Keratinocyte (primary cell): ENCODE measurements around the gene AANAT. TPM values are rescaled to one million over a fixed set of nuclear protein-coding genes. Genes with fewer than 3 reads are reported as not detected.

Experiments used
- DNase-seq: peaks from one replicate; pipeline ENCODE4 v3.0.0-alpha.2; 2011; ENCODE audit warnings: low read depth, missing footprints, low spot score
- FAIRE-seq: peaks from 2 replicates; lab custom pipeline; 2011; peaks lifted over from hg19 to GRCh38; lab: Jason Lieb, UNC
- H2AFZ ChIP-seq: 2 replicates; pipeline ENCODE4 v1.6.0; 2012; ENCODE audit warnings: low read length, control low read depth, inconsistent platforms; ENCODE audit not compliant: control insufficient read depth
- H3K27ac ChIP-seq: 2 replicates; pipeline ENCODE4 v1.5.1; 2011; ENCODE audit warnings: low read length; ENCODE audit not compliant: control insufficient read depth, insufficient read depth
- H3K27me3 ChIP-seq: 3 replicates; pipeline ENCODE4 v1.6.0; 2011; ENCODE audit warnings: low read length; ENCODE audit not compliant: control insufficient read depth, insufficient read depth; ENCODE audit errors: extremely low read depth
- H3K36me3 ChIP-seq, 2 experiments: 2 replicates in 1 of 2; 3 replicates in 1 of 2; pipeline ENCODE4 v1.5.1; 2011; ENCODE audit warnings: low read length in 2 of 2, mild to moderate bottlenecking in 1 of 2; ENCODE audit not compliant: control insufficient read depth in 2 of 2, insufficient read depth in 2 of 2; ENCODE audit errors: extremely low read depth in 1 of 2
- H3K4me1 ChIP-seq: 3 replicates; pipeline ENCODE4 v1.5.1; 2011; ENCODE audit warnings: low read length; ENCODE audit not compliant: control insufficient read depth, insufficient read depth; ENCODE audit errors: extremely low read depth
- H3K4me2 ChIP-seq: 3 replicates; pipeline ENCODE4 v1.6.0; 2011; ENCODE audit warnings: low read depth, low read length; ENCODE audit not compliant: control insufficient read depth, insufficient read depth; ENCODE audit errors: extremely low read depth
- H3K4me3 ChIP-seq, 3 experiments: fragments of 200-600 bp in 1 of 3; sonication (generic) in 1 of 3; 2 replicates in 2 of 3; 3 replicates in 1 of 3; pipeline ENCODE4 v1.5.1; 2011 to 2016; ENCODE audit warnings: low read length in 3 of 3, mild to moderate bottlenecking in 3 of 3, control low read depth in 2 of 3, inconsistent platforms in 1 of 3, low read depth in 1 of 3, mixed read lengths in 1 of 3, mixed run types in 1 of 3, moderate library complexity in 1 of 3; ENCODE audit not compliant: control insufficient read depth in 2 of 3, insufficient read depth in 2 of 3; ENCODE audit errors: extremely low read depth in 1 of 3
- H3K79me2 ChIP-seq: 2 replicates; pipeline ENCODE4 v1.6.0; 2012; ENCODE audit warnings: low read length; ENCODE audit not compliant: control insufficient read depth, insufficient read depth
- H3K9ac ChIP-seq: 3 replicates; pipeline ENCODE4 v1.6.0; 2011; ENCODE audit warnings: low read length; ENCODE audit not compliant: control insufficient read depth, insufficient read depth; ENCODE audit errors: extremely low read depth
- H3K9me1 ChIP-seq: 3 replicates; pipeline ENCODE4 v1.6.0; 2011; ENCODE audit warnings: low read length; ENCODE audit not compliant: control insufficient read depth, insufficient read depth; ENCODE audit errors: extremely low read depth
- H3K9me3 ChIP-seq: 2 replicates; pipeline ENCODE4 v1.5.1; 2012; ENCODE audit warnings: low read depth, low read length; ENCODE audit not compliant: control insufficient read depth
- H4K20me1 ChIP-seq: 3 replicates; pipeline ENCODE4 v1.6.0; 2011; ENCODE audit warnings: low read length; ENCODE audit not compliant: control insufficient read depth, insufficient read depth; ENCODE audit errors: extremely low read depth
- EZH2 ChIP-seq: IDR thresholded peaks from one replicate; pipeline ENCODE4 v1.6.1; 2012; ENCODE audit warnings: inconsistent platforms, mild to moderate bottlenecking, low read length, moderate library complexity
- dilution Hi-C: fragments of 300-500 bp; cut with MboI; formaldehyde crosslinking; loops from one replicate; pipeline ENCODE4 v1.7.0; 2020; ENCODE audit warnings: low sequenced_read_pairs; ENCODE audit not compliant: extremely low pct_ligation_motif_present
- polyA plus RNA-seq, 5 experiments: library from polyadenylated mRNA; depleted of rRNA in 3 of 5; stranded (reverse) in 3 of 5; stranded (forward) in 1 of 5; unstranded in 1 of 5; fragments of >200 nt; gene quantifications; 1 replicate in 1 of 5; 2 replicates in 3 of 5; 3 replicates in 1 of 5; pipeline versions ENCODE4 v1.2.1 to v1.2.3, GENCODE V29; 2011 to 2012; ENCODE audit warnings: missing spikeins in 2 of 5, low read depth in 1 of 5, low replicate concordance in 1 of 5
- TF ChIP-seq, protein P1 (sequence below), 3 experiments: IDR thresholded peaks in 1 of 3; conservative IDR thresholded peaks in 1 of 3; optimal IDR thresholded peaks in 1 of 3; 2 replicates in 2 of 3; 3 replicates in 1 of 3; pipeline versions ENCODE3 to v1.5.1; 2011; ENCODE audit warnings: low read length in 3 of 3, mild to moderate bottlenecking in 3 of 3, moderate library complexity in 2 of 3, control low read depth in 1 of 3, inconsistent platforms in 1 of 3; ENCODE audit not compliant: insufficient read depth in 2 of 3; ENCODE audit errors: extremely low read depth in 1 of 3

Gene AANAT
- polyA plus RNA-seq, 1 donor (not counting 4 experiments of a cell fraction or from before 2014, with no cell fraction given), result not detected

DNA sequence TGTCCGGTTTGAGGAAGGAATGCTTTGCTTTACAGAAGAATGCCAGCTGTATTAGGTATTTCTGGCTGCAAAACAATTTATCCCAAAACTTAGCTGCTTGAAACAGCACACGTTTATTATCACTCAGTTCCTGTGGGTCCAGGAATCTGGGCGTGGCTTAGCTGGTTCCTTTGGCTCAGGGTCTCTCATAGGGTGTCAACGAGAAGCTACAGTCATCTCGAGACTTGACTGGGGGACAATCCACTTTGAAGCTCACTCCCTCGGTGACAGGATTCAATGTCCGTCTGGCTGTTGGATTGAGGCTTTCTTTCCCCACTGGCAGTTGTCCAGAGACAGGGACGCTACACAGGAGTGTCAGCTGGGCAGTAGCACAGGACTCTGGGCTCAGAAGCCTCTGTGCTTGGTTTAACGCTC is 43.4 kb downstream of the AANAT start:
- Histone ChIP-seq H3K9me1 (no peaks in the 10 kb centered on the region), H2AFZ (no peak overlapping the region), H3K9ac (no peak overlapping the region), H3K27ac (no peak overlapping the region), H3K4me3 (no peak overlapping the region), H3K36me3 (no peaks in the 10 kb centered on the region), H4K20me1 (no peaks in the 10 kb centered on the region), H3K9me3 (no peaks in the 10 kb centered on the region), H3K27me3 (peaks cover 28% of the 10 kb centered on the region), H3K4me1 (peaks cover 11% of the 10 kb centered on the region), H3K4me2 (no peak overlapping the region), H3K79me2 (no peaks in the 10 kb centered on the region)
- DNase-seq, result no peak
- TF ChIP-seq EZH2, result no peak
- dilution Hi-C loops, result no loop called here
- FAIRE-seq, result no peak

DNA sequence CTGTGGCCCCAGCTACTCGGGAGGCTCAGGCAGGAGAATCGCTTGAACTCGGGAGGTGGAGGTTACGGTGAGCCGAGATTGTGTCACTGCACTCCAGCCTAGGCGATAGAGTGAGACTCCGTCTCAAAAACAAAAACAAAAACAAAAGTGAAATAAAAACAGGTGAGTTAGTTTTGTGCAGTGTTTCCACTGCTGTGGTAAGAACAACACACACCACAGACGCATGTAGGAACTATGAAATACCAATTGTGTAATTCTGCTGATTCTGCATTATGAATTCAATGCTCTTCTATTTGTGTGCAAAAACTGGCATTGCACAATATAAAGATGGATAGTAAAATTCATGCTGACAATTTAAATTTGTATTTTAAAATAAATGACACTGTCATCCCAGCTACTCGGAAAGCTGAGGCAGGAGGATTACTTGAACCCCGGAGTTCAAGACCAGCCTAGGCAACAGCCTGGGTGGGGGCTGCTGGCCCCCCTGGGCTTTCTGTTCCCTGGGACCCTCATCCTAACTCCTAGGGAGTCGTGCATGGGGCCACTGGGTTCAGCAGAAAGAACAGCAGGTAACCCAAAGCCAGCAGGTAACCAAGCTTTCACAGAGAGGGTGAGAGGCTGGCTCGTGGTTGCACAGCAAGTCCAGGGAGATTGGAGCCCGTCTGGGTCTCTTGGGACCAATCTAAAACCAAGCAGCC is 44.4 kb downstream of the AANAT start:
- no peaks in the 10 kb centered on the region for H4K20me1 ChIP-seq
- no peak overlapping the region for H3K9ac ChIP-seq
- H3K27ac ChIP-seq, result no peak overlapping the region
- no peaks in the 10 kb centered on the region for H3K79me2 ChIP-seq
- DNase-seq, result no peak
- peaks cover 24% of the 10 kb centered on the region for H3K27me3 ChIP-seq
- no peak overlapping the region for H3K4me3 ChIP-seq
- H3K9me3 ChIP-seq, result no peaks in the 10 kb centered on the region
- dilution Hi-C loops, result no loop called here
- H2AFZ ChIP-seq, result no peak overlapping the region
- H3K36me3 ChIP-seq, result no peaks in the 10 kb centered on the region
- H3K9me1 ChIP-seq, result no peaks in the 10 kb centered on the region
- H3K4me2 ChIP-seq, result no peak overlapping the region
- TF ChIP-seq EZH2, result no peak
- TF ChIP-seq, protein P1, sequence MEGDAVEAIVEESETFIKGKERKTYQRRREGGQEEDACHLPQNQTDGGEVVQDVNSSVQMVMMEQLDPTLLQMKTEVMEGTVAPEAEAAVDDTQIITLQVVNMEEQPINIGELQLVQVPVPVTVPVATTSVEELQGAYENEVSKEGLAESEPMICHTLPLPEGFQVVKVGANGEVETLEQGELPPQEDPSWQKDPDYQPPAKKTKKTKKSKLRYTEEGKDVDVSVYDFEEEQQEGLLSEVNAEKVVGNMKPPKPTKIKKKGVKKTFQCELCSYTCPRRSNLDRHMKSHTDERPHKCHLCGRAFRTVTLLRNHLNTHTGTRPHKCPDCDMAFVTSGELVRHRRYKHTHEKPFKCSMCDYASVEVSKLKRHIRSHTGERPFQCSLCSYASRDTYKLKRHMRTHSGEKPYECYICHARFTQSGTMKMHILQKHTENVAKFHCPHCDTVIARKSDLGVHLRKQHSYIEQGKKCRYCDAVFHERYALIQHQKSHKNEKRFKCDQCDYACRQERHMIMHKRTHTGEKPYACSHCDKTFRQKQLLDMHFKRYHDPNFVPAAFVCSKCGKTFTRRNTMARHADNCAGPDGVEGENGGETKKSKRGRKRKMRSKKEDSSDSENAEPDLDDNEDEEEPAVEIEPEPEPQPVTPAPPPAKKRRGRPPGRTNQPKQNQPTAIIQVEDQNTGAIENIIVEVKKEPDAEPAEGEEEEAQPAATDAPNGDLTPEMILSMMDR (optimal IDR thresholded peaks at IDR 0.05 in 1 of 3, IDR thresholded peaks at IDR 0.05 in 1 of 3, conservative IDR thresholded peaks at IDR 0.05 in 1 of 3; ENCODE audit: extremely low read depth in 1 of 3, insufficient read depth in 2 of 3, low read length in 3 of 3), result no peak
- H3K4me1 ChIP-seq, result peaks cover 7% of the 10 kb centered on the region
- FAIRE-seq, result no peak
